Measurements from ENCODE around the gene MYBPC1. TPM values are rescaled to one million over a fixed set of nuclear protein-coding genes. Genes with fewer than 3 reads are reported as not detected.

The MYBPC1 gene
- total RNA-seq, 2 donors from 2014 or later = 0.49 to 1.5 TPM

- DNase-seq (ENCODE audit: low spot score) = no peak
- H3K4me1 ChIP-seq (ENCODE audit: control insufficient read depth in 1 of 2, low read depth in 2 of 2) = no peaks in the 10 kb centered on the region
- no peaks in the 10 kb centered on the region for H3K36me3 ChIP-seq
- H3K4me3 ChIP-seq = no peak overlapping the region
- no peaks in the 10 kb centered on the region for H3K9me3 ChIP-seq
- no peaks in the 10 kb centered on the region for H3K27me3 ChIP-seq (replicated peaks; ENCODE audit: insufficient read depth)
- no peak for ATAC-seq (ENCODE audit: insufficient number of reproducible peaks, low FRiP score, low read depth)
- TF ChIP-seq CTCF (IDR thresholded peaks at IDR 0.05) = no peak
- no peak overlapping the region for H3K27ac ChIP-seq
Observed at GRCh38 chr12:101590383-101590782, 4.4 kb upstream of the MYBPC1 start.

- Histone ChIP-seq H3K36me3 (no peaks in the 10 kb centered on the region), H3K27ac (no peak overlapping the region), H3K27me3 (replicated peaks; ENCODE audit: insufficient read depth) (no peaks in the 10 kb centered on the region), H3K4me1 (ENCODE audit: control insufficient read depth in 1 of 2, low read depth in 2 of 2) (no peaks in the 10 kb centered on the region), H3K9me3 (no peaks in the 10 kb centered on the region), H3K4me3 (no peak overlapping the region)
- ATAC-seq (ENCODE audit: insufficient number of reproducible peaks, low FRiP score, low read depth) (no peak), DNase-seq (ENCODE audit: low spot score) (no peak)
- TF ChIP-seq CTCF (IDR thresholded peaks at IDR 0.05) = no peak
Observed at GRCh38 chr12:101591781-101592180, 3.0 kb upstream of the MYBPC1 start.

- no peak overlapping the region for H3K27ac ChIP-seq
- H3K9me3 ChIP-seq = no peaks in the 10 kb centered on the region
- TF ChIP-seq CTCF (IDR thresholded peaks at IDR 0.05) = no peak
- ATAC-seq (ENCODE audit: insufficient number of reproducible peaks, low FRiP score, low read depth) (no peak), DNase-seq (ENCODE audit: low spot score) (no peak)
- H3K4me1 ChIP-seq (ENCODE audit: control insufficient read depth in 1 of 2, low read depth in 2 of 2) = no peaks in the 10 kb centered on the region
- no peak overlapping the region for H3K4me3 ChIP-seq
- H3K36me3 ChIP-seq = no peaks in the 10 kb centered on the region
- H3K27me3 ChIP-seq (replicated peaks; ENCODE audit: insufficient read depth) = no peaks in the 10 kb centered on the region
Observed at GRCh38 chr12:101592448-101592847, 2.3 kb upstream of the MYBPC1 start.

GRCh38 chr12:101592921-101593320, 1.9 kb upstream of the MYBPC1 start:
- ATAC-seq (ENCODE audit: insufficient number of reproducible peaks, low FRiP score, low read depth) (no peak), DNase-seq (ENCODE audit: low spot score) (no peak)
- no peak overlapping the region for H3K4me3 ChIP-seq
- no peaks in the 10 kb centered on the region for H3K4me1 ChIP-seq (ENCODE audit: control insufficient read depth in 1 of 2, low read depth in 2 of 2)
- H3K36me3 ChIP-seq = no peaks in the 10 kb centered on the region
- H3K9me3 ChIP-seq = no peaks in the 10 kb centered on the region
- no peak for TF ChIP-seq CTCF (IDR thresholded peaks at IDR 0.05)
- H3K27me3 ChIP-seq (replicated peaks; ENCODE audit: insufficient read depth) = no peaks in the 10 kb centered on the region
- H3K27ac ChIP-seq = no peak overlapping the region

GRCh38 chr12:101596172-101596571, 1.4 kb downstream of the MYBPC1 start:
- Histone ChIP-seq H3K4me3 (no peak overlapping the region), H3K36me3 (no peaks in the 10 kb centered on the region), H3K9me3 (no peaks in the 10 kb centered on the region), H3K27ac (no peak overlapping the region), H3K4me1 (ENCODE audit: control insufficient read depth in 1 of 2, low read depth in 2 of 2) (no peaks in the 10 kb centered on the region), H3K27me3 (replicated peaks; ENCODE audit: insufficient read depth) (no peaks in the 10 kb centered on the region)
- DNase-seq (ENCODE audit: low spot score) = no peak
- ATAC-seq (ENCODE audit: insufficient number of reproducible peaks, low FRiP score, low read depth) = no peak
- no peak for TF ChIP-seq CTCF (IDR thresholded peaks at IDR 0.05)
